VCaP (cell line): ENCODE measurements around the gene TRHDE.

Experiments used
- H3K27ac ChIP-seq: fragments of 450-650 bp; 2 replicates; pipeline ENCODE4 v1.5.1; 2017
- TF ChIP-seq, protein P1 (sequence below): fragments of 450-650 bp; conservative IDR thresholded peaks from 2 replicates; pipeline ENCODE4 v1.5.1; 2017; ENCODE audit warnings: mild to moderate bottlenecking, moderate library complexity

The TRHDE gene

DNA sequence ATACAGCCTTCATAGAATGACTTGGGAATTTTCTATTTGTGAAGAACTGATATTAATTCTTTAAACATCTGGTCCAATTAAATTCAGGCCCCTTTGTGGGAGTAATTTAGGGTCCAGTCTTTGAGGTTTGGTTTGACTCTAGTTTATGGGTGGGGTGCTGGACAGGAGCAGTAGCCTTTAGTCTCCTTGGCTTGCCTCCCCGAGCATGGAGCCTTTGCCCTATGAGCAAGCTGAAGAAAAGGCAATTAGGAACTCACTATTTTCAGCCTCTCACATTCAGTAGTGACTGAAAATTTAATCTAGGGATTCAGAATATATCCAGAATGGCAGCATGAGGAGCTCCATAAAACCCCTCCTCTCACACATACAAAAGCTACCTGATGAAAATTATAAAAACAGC lies 161.1 kb downstream of the TRHDE start:
- TF ChIP-seq, protein P1, sequence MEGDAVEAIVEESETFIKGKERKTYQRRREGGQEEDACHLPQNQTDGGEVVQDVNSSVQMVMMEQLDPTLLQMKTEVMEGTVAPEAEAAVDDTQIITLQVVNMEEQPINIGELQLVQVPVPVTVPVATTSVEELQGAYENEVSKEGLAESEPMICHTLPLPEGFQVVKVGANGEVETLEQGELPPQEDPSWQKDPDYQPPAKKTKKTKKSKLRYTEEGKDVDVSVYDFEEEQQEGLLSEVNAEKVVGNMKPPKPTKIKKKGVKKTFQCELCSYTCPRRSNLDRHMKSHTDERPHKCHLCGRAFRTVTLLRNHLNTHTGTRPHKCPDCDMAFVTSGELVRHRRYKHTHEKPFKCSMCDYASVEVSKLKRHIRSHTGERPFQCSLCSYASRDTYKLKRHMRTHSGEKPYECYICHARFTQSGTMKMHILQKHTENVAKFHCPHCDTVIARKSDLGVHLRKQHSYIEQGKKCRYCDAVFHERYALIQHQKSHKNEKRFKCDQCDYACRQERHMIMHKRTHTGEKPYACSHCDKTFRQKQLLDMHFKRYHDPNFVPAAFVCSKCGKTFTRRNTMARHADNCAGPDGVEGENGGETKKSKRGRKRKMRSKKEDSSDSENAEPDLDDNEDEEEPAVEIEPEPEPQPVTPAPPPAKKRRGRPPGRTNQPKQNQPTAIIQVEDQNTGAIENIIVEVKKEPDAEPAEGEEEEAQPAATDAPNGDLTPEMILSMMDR = no peak

DNA sequence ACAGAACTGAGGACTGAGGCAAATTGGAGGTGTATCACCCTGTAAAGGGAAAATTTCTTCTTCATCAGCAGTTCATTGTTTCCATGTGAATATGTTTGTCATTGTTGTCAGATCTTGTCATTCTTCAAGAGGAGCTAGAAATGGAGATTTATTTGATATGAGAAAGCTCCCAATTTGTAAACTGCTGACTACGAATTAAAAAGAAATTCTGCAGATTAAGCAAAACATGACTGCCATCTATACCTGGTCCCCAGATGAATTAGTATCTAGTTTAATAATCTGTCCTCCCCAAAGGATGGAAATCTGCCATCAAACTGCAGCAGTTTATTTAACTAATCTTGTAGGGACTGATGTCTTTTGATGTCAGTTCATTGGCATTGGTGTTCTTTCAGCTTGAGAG lies 162.8 kb downstream of the TRHDE start:
- H3K27ac ChIP-seq = no peak overlapping the region
- TF ChIP-seq, protein P1 = no peak

More for the DNA sequence above, 161.1 kb downstream of the TRHDE start:
- H3K27ac ChIP-seq = no peak overlapping the region

DNA sequence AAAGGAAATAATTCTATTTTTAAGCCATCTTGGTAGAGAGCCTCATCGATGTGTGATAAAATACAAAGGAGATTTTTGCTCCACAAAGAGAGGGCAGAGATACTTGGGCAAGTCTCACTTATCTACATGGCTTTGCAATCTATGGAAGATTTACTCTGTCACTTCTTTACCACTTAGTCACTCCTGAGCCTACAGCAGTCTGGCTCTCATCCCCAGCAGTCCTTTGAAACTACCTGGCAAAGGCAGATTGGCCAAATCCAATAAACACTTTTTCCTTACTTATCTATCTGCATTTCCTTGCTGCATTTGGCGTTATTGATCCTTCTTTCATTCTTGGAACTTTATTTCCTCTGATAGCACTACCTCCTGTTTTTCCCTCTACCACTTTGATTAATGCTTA lies 170.0 kb downstream of the TRHDE start:
- TF ChIP-seq, protein P1 = no peak

DNA sequence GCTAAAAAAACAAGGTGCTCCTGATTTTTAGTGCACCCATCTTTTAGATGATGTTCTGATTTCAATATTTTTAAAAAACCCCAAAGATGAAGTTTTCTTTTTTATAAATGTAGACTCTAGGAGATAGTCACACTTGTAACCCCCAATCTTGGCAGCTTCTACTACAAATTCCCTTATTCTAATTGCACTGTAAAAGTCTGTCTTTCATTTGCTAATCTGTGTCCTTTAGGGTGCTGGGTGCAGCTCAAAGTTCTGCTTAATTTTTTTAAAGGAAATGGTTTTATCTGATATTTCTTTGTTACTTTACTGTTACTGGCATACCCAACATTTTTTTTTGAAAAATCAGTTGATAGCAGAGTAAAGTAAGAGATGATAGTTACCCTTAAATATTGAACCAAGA lies 172.0 kb downstream of the TRHDE start:
- TF ChIP-seq, protein P1 = no peak
- no peak overlapping the region for H3K27ac ChIP-seq

More for the DNA sequence above, 170.0 kb downstream of the TRHDE start:
- H3K27ac ChIP-seq = no peak overlapping the region

DNA sequence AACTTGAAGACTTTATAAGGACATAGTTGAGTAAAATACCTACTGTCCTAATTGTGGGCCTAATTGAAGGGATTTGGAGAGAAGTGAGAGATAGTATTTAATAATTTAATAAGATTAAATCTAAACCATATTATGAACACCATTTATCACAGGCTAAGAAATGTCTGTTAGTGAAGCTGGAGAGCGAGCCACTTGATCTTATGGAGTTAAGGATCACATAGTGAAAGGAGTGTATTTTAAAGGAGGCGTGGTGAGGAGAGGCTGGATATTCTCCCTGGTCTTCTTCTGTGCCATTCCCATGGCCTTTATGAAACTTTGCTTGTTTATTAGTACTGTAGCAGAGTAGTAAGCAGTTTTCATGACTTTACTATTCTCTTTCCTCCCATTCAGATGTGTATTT lies 172.4 kb downstream of the TRHDE start:
- TF ChIP-seq, protein P1 = no peak
- no peak overlapping the region for H3K27ac ChIP-seq

DNA sequence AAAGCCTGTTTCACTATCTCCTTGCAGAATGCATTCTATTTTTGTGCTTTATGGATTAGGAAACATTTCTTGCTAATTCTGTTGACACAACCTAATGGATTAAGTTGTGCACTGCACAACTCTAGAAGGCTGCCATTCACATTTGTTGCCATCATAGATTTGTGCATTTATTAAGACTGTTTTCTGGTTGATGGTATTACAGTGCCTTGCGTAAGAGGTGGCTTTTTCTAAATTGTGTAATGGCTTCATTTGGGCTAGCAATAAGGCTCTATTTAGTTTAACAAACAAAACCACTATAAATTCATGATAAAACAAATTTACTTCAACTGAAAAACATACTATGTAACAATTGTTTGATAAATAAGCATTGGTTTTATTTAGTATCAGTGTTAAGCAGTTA lies 175.9 kb downstream of the TRHDE start:
- TF ChIP-seq, protein P1 = no peak
- H3K27ac ChIP-seq = no peak overlapping the region

DNA sequence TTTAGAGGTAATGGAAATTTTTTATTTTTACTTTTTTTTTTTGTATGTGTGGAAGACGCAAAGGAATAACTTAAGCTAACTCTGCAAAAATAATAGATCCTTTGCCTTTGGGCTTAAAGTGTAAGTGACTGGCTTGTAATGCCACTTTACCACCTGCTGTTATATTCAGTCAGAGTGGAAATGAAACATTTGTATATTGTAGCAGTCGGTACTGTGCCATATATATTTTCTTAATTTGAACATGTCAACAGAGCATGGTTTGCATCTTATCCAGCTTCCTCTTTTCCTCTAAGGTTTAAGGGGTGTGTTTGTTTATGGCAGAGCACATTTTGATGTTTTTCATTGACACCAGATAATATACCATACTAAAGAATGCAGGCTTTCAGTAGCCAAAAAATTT lies 176.6 kb downstream of the TRHDE start:
- no peak overlapping the region for H3K27ac ChIP-seq
- TF ChIP-seq, protein P1 = no peak

DNA sequence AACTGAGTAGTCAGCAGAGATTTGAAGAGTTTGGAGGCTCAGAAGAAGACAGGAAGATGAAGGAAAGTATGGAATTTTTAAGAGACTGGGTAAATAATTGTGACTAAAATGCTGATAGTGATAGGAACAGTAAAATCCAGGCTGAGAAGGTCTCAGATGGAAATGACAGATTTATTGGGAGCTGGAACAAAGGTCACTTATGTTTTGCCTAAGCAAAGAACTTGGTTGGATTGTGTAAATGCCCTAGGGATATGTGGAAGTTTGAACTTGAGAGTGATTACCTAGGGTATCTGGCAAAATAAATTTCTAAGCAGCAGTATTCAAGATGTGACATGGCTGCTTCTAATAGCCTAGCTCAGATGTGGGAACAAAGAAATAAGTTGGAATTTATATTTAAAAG lies 180.9 kb downstream of the TRHDE start:
- H3K27ac ChIP-seq = no peak overlapping the region
- TF ChIP-seq, protein P1 = no peak
